Keratinocyte (primary cell): ENCODE measurements around the gene VEGFB.

Experiments
- EZH2 ChIP-seq: IDR thresholded peaks from one replicate; pipeline ENCODE4 v1.6.1; 2012; ENCODE audit warnings: inconsistent platforms, mild to moderate bottlenecking, low read length, moderate library complexity
- TF ChIP-seq, protein P1 (sequence below), 3 experiments: IDR thresholded peaks in 1 of 3; conservative IDR thresholded peaks in 1 of 3; optimal IDR thresholded peaks in 1 of 3; 2 replicates in 2 of 3; 3 replicates in 1 of 3; pipeline versions ENCODE3 to v1.5.1; 2011; ENCODE audit warnings: low read length in 3 of 3, mild to moderate bottlenecking in 3 of 3, moderate library complexity in 2 of 3, control low read depth in 1 of 3, inconsistent platforms in 1 of 3; ENCODE audit not compliant: insufficient read depth in 2 of 3; ENCODE audit errors: extremely low read depth in 1 of 3

- TF ChIP-seq, protein P1, sequence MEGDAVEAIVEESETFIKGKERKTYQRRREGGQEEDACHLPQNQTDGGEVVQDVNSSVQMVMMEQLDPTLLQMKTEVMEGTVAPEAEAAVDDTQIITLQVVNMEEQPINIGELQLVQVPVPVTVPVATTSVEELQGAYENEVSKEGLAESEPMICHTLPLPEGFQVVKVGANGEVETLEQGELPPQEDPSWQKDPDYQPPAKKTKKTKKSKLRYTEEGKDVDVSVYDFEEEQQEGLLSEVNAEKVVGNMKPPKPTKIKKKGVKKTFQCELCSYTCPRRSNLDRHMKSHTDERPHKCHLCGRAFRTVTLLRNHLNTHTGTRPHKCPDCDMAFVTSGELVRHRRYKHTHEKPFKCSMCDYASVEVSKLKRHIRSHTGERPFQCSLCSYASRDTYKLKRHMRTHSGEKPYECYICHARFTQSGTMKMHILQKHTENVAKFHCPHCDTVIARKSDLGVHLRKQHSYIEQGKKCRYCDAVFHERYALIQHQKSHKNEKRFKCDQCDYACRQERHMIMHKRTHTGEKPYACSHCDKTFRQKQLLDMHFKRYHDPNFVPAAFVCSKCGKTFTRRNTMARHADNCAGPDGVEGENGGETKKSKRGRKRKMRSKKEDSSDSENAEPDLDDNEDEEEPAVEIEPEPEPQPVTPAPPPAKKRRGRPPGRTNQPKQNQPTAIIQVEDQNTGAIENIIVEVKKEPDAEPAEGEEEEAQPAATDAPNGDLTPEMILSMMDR (optimal IDR thresholded peaks at IDR 0.05 in 1 of 3, IDR thresholded peaks at IDR 0.05 in 1 of 3, conservative IDR thresholded peaks at IDR 0.05 in 1 of 3; ENCODE audit: extremely low read depth in 1 of 3, insufficient read depth in 2 of 3, low read length in 3 of 3), result no peak
- no peak for TF ChIP-seq EZH2
Observed at GRCh38 chr11:64237484-64237951, 3.1 kb downstream of the VEGFB start.
